Liver (tissue), 9 donors: ENCODE data around the gene AP4B1. TPM values are rescaled to one million over a fixed set of nuclear protein-coding genes. Genes with fewer than 3 reads are reported as not detected.
A peak's percentile ranks its signal among the peaks of the same experiment; 100 is the strongest.

Experiments
- DNase-seq: peaks from one replicate; pipeline ENCODE4 v3.0.0-alpha.2; 2017; ENCODE audit warnings: low spot score
- H3K27ac ChIP-seq, 2 donors: one replicate each; pipeline ENCODE4 v1.7.0; 2013; ENCODE audit warnings: inconsistent platforms in 2 of 2, low read length in 2 of 2, control low read depth in 1 of 2, low read depth in 1 of 2, mild to moderate bottlenecking in 1 of 2
- H3K27me3 ChIP-seq, 4 donors: one replicate each; pipeline versions ENCODE4 v1.6.1 to v1.7.0; 2013; ENCODE audit warnings: low read length in 3 of 4, inconsistent platforms in 1 of 4, mild to moderate bottlenecking in 1 of 4, moderate library complexity in 1 of 4; ENCODE audit not compliant: control insufficient read depth in 4 of 4, insufficient read depth in 4 of 4
- H3K36me3 ChIP-seq, 4 donors: one replicate each; pipeline versions ENCODE4 v1.6.1 to v1.7.0; 2013; ENCODE audit warnings: low read length in 3 of 4, mild to moderate bottlenecking in 3 of 4, low read depth in 1 of 4, moderate library complexity in 1 of 4; ENCODE audit not compliant: control insufficient read depth in 4 of 4, insufficient read depth in 3 of 4
- H3K4me1 ChIP-seq, 4 donors: one replicate each; pipeline versions ENCODE4 v1.6.1 to v1.7.0; 2013; ENCODE audit warnings: low read length in 3 of 4, mild to moderate bottlenecking in 3 of 4, moderate library complexity in 1 of 4; ENCODE audit not compliant: control insufficient read depth in 4 of 4, insufficient read depth in 4 of 4
- H3K4me3 ChIP-seq, 3 donors: one replicate each; pipeline versions ENCODE4 v1.6.1 to v1.7.0; 2013; ENCODE audit warnings: low read length in 3 of 3, control low read depth in 1 of 3, low read depth in 1 of 3, mild to moderate bottlenecking in 1 of 3
- H3K9ac ChIP-seq, 2 donors: one replicate each; pipeline ENCODE4 v1.7.0; 2013; ENCODE audit warnings: low read length in 2 of 2, mild to moderate bottlenecking in 2 of 2, moderate library complexity in 2 of 2, control low read depth in 1 of 2, low read depth in 1 of 2
- H3K9me3 ChIP-seq, 4 donors: one replicate each; pipeline versions ENCODE4 v1.6.1 to v1.7.0; 2013; ENCODE audit warnings: low read length in 3 of 4; ENCODE audit not compliant: control insufficient read depth in 4 of 4
- EGR1 ChIP-seq, 2 donors: IDR thresholded peaks; 2 replicates each; pipeline ENCODE4 v1.6.1; 2016 to 2018; ENCODE audit warnings: antibody characterized with exemption in 2 of 2, low read depth in 2 of 2
- FOXA1 ChIP-seq: IDR thresholded peaks from 2 replicates; pipeline ENCODE4 v1.6.1; 2016; ENCODE audit warnings: antibody characterized with exemption
- GABPA ChIP-seq, 2 donors: IDR thresholded peaks in 1 of 2; conservative IDR thresholded peaks in 1 of 2; 2 replicates each; pipeline ENCODE4 v1.6.1; 2016; ENCODE audit warnings: antibody characterized with exemption in 2 of 2, mild to moderate bottlenecking in 1 of 2, moderate library complexity in 1 of 2
- HNF4G ChIP-seq: IDR thresholded peaks from 2 replicates; pipeline ENCODE4 v1.6.1; 2016; ENCODE audit warnings: antibody characterized with exemption
- JUND ChIP-seq, 2 donors: IDR thresholded peaks; 2 replicates each; pipeline ENCODE4 v1.6.1; 2016; ENCODE audit warnings: antibody characterized with exemption in 2 of 2
- NR2F2 ChIP-seq: IDR thresholded peaks from 2 replicates; pipeline ENCODE4 v1.6.1; 2016; ENCODE audit warnings: antibody characterized with exemption
- RAD21 ChIP-seq, 2 donors: IDR thresholded peaks; 2 replicates each; pipeline ENCODE4 v1.6.1; 2016; ENCODE audit warnings: antibody characterized with exemption in 2 of 2, mild to moderate bottlenecking in 2 of 2
- RXRA ChIP-seq, 2 donors: IDR thresholded peaks; 2 replicates each; pipeline ENCODE4 v1.6.1; 2017 to 2018; ENCODE audit warnings: antibody characterized with exemption in 2 of 2, mild to moderate bottlenecking in 1 of 2
- SP1 ChIP-seq: IDR thresholded peaks from 2 replicates; pipeline ENCODE4 v1.6.1; 2018; ENCODE audit warnings: antibody characterized with exemption, mild to moderate bottlenecking
- TAF1 ChIP-seq: conservative IDR thresholded peaks from 2 replicates; pipeline ENCODE4 v1.6.1; 2016; ENCODE audit warnings: antibody characterized with exemption, mild to moderate bottlenecking
- YY1 ChIP-seq: IDR thresholded peaks from 2 replicates; pipeline ENCODE4 v1.6.1; 2016; ENCODE audit warnings: antibody characterized with exemption, mild to moderate bottlenecking
- WGBS: extraction: QIAGEN DNeasy Blood & Tissue Kit; methylation state at CpG from one replicate; pipeline ENCODE4 v1.1.7; 2013; 5-methylcytosine and 5-hydroxymethylcytosine counted together
- polyA plus RNA-seq, 2 donors: library from polyadenylated mRNA; stranded (reverse) in 1 of 2; unstranded in 1 of 2; fragments of 200-250 nt in 1 of 2; fragments of >200 nt in 1 of 2; fragmentation: Nextera tagmentation in 1 of 2; extraction: Ambion mirVana in 1 of 2; gene quantifications; one replicate each; pipeline versions ENCODE4 v1.2.1 to v1.2.3, GENCODE V29; 2013 to 2015
- total RNA-seq, 2 donors: library from RNA; depleted of rRNA; stranded (reverse); fragments of >200 nt; gene quantifications; one replicate each; pipeline ENCODE4 v1.2.3, GENCODE V29; 2014
- TF ChIP-seq, protein P1 (sequence below): IDR thresholded peaks from 2 replicates; pipeline ENCODE4 v1.6.1; 2016; ENCODE audit warnings: antibody characterized with exemption, mild to moderate bottlenecking
- TF ChIP-seq, protein P2 (sequence below): fragments of 150-350 bp; IDR thresholded peaks from 2 replicates; pipeline ENCODE4 v1.5.1; 2017; ENCODE audit warnings: improper control_type of control experiment, low read depth, low read length; ENCODE audit not compliant: missing input control
- TF ChIP-seq, protein P3 (sequence below): IDR thresholded peaks from 2 replicates; pipeline ENCODE4 v1.6.1; 2016; ENCODE audit warnings: antibody characterized with exemption
- TF ChIP-seq, protein P4 (sequence below): IDR thresholded peaks from 2 replicates; pipeline ENCODE4 v1.6.1; 2016; ENCODE audit warnings: antibody characterized with exemption
- donor health status: healthy.
- donor health status: healthy.
- donor health status: healthy.
- donor health status: healthy.
- donor health status: healthy.

AP4B1 gene
- total and polyA plus RNA-seq, 4 donors: 4.3 to 10.6 (median 7.0) TPM

DNA sequence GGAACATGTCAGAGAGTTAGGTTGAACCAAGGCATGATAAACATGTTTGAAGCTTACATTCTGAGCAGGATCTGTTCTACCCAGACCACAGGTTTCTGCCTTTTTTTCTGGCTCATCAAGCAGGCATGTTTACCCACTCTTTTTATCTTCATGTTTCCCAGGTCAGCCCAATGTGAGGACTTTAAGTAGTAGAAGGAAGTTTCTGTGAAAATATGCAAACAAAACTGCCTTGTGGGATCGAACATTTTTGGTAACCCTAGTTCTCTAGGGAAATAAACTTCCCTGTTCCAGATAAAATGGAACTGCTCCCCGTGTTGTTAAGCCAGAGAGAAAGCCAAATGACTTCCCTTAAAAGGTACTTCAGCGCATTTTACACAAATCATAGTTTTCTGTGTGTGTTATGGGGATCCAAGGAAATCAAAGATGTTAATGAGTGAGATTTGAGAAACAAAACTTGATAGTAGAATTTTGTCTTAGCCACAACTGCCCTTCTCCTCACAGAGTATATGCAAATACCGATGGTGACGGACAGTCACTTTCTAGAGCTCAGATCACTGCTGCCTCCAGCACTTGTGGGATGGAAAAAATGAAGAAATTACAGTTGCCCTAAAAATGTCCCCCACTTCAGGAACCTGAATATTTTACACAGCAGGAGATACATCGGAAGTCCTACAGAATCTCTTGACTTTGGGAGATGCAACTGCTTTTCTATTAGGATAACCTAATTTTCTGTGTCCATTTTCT lies 23.8 kb upstream of the AP4B1 start:
- peak overlapping the region; percentile 70 to 85 for H3K9ac ChIP-seq
- no peaks in the 10 kb centered on the region for H3K9me3 ChIP-seq
- H3K27me3 ChIP-seq: no peaks in the 10 kb centered on the region
- TF ChIP-seq GABPA (IDR thresholded peaks at IDR 0.05 in 1 of 2, conservative IDR thresholded peaks at IDR 0.05 in 1 of 2) (no peak), RXRA (IDR thresholded peaks at IDR 0.05) (no peak), EGR1 (IDR thresholded peaks at IDR 0.05; ENCODE audit: low read depth in 2 of 2) (no peak)
- TF ChIP-seq, protein P1, sequence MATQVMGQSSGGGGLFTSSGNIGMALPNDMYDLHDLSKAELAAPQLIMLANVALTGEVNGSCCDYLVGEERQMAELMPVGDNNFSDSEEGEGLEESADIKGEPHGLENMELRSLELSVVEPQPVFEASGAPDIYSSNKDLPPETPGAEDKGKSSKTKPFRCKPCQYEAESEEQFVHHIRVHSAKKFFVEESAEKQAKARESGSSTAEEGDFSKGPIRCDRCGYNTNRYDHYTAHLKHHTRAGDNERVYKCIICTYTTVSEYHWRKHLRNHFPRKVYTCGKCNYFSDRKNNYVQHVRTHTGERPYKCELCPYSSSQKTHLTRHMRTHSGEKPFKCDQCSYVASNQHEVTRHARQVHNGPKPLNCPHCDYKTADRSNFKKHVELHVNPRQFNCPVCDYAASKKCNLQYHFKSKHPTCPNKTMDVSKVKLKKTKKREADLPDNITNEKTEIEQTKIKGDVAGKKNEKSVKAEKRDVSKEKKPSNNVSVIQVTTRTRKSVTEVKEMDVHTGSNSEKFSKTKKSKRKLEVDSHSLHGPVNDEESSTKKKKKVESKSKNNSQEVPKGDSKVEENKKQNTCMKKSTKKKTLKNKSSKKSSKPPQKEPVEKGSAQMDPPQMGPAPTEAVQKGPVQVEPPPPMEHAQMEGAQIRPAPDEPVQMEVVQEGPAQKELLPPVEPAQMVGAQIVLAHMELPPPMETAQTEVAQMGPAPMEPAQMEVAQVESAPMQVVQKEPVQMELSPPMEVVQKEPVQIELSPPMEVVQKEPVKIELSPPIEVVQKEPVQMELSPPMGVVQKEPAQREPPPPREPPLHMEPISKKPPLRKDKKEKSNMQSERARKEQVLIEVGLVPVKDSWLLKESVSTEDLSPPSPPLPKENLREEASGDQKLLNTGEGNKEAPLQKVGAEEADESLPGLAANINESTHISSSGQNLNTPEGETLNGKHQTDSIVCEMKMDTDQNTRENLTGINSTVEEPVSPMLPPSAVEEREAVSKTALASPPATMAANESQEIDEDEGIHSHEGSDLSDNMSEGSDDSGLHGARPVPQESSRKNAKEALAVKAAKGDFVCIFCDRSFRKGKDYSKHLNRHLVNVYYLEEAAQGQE: peak; percentile 2
- WGBS: 7% methylated on average over 6 of the region's 6 CpGs
- DNase-seq: no peak
- no peaks in the 10 kb centered on the region for H3K36me3 ChIP-seq
- H3K4me1 ChIP-seq: peaks cover 5 to 39% (median 27%) of the 10 kb centered on the region in 4 donors
- peak overlapping the region; percentile 94 to 100 for H3K27ac ChIP-seq
- H3K4me3 ChIP-seq: peak overlapping the region; percentile 65 to 97 (median 93)

DNA sequence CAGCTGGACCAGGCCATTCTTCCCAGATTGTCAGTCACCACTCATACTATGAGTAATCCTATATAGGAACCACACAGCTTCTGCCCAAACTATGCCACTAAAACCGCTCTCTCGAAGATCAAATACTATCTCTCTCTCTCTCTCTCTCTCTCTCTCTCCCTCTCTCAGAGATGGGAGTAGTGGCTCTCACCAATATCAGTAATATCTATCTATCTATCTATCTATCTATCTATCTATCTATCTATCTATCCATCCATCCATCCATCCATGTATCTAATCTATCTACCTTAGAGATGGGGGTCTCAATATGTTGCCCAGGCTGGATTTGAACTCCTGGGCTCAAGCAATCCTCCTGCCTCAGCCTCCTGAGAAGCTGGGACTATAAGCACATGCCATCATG lies 19.9 kb upstream of the AP4B1 start:
- Histone ChIP-seq H3K9ac (no peak overlapping the region), H3K9me3 (no peaks in the 10 kb centered on the region), H3K27ac (no peak overlapping the region), H3K27me3 (no peaks in the 10 kb centered on the region), H3K4me3 (no peak overlapping the region), H3K4me1 (peaks cover 0 to 7% (median 3%) of the 10 kb centered on the region in 4 donors), H3K36me3 (no peaks in the 10 kb centered on the region)
- WGBS: 95% methylated on average over 2 of the region's 2 CpGs
- no peak for TF ChIP-seq HNF4G
- TF ChIP-seq GABPA (IDR thresholded peaks at IDR 0.05 in 1 of 2, conservative IDR thresholded peaks at IDR 0.05 in 1 of 2): no peak
- TF ChIP-seq NR2F2: no peak
- TF ChIP-seq JUND (IDR thresholded peaks at IDR 0.05): no peak
- no peak for TF ChIP-seq YY1
- TF ChIP-seq RAD21 (IDR thresholded peaks at IDR 0.05): no peak
- no peak for TF ChIP-seq FOXA1
- TF ChIP-seq SP1: no peak
- TF ChIP-seq, protein P2, sequence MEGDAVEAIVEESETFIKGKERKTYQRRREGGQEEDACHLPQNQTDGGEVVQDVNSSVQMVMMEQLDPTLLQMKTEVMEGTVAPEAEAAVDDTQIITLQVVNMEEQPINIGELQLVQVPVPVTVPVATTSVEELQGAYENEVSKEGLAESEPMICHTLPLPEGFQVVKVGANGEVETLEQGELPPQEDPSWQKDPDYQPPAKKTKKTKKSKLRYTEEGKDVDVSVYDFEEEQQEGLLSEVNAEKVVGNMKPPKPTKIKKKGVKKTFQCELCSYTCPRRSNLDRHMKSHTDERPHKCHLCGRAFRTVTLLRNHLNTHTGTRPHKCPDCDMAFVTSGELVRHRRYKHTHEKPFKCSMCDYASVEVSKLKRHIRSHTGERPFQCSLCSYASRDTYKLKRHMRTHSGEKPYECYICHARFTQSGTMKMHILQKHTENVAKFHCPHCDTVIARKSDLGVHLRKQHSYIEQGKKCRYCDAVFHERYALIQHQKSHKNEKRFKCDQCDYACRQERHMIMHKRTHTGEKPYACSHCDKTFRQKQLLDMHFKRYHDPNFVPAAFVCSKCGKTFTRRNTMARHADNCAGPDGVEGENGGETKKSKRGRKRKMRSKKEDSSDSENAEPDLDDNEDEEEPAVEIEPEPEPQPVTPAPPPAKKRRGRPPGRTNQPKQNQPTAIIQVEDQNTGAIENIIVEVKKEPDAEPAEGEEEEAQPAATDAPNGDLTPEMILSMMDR: no peak
- no peak for TF ChIP-seq TAF1
- TF ChIP-seq, protein P3, sequence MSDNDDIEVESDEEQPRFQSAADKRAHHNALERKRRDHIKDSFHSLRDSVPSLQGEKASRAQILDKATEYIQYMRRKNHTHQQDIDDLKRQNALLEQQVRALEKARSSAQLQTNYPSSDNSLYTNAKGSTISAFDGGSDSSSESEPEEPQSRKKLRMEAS: no peak
- TF ChIP-seq, protein P4, sequence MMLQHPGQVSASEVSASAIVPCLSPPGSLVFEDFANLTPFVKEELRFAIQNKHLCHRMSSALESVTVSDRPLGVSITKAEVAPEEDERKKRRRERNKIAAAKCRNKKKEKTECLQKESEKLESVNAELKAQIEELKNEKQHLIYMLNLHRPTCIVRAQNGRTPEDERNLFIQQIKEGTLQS: no peak
- DNase-seq: no peak
